A172 (cell line): ENCODE data around the gene PPP1R7. TPM values are rescaled to one million over a fixed set of nuclear protein-coding genes. Genes with fewer than 3 reads are reported as not detected.

ENCODE experiments used
- DNase-seq: peaks from one replicate; pipeline ENCODE4 v3.0.0-alpha.2; 2015; ENCODE audit warnings: low spot score
- total RNA-seq: library from RNA; depleted of rRNA; stranded (reverse); fragments of >200 nt; shearing (Covaris generic); gene quantifications from 2 replicates; pipeline ENCODE4 v1.2.3, GENCODE V29; 2014

PPP1R7 gene
- total RNA-seq, 1 experiment from 2014 or later: 125 TPM

DNA sequence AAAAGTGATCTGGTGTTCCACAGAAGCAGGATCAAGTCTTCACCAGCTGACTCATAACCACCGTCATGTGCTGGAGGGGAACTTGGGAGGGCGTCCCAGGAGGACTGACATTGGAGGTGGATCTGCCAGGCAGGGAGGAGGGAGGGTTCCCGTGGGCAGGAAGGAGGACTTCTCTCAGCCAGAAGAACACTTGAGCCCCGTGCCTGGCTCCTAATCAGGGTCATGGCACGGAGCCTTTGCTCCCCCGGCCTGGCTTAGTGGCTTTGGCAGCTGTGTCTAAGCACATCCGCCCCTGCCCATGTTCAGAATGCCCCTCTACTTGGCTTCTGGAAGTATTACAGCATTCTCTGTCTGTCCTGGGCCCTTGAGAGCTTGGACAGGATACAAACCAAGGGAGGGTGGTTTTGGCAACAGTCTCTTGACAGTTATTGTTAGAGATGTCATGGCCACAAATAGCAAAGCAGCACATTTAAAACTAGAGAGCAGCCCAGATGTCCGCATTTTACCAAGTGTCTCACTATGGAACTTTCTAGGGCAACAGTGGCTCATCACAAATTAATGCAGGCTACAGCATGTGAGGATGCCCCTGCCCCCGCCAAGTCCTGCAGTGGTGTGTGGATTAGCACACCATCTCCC, 11.5 kb downstream of the PPP1R7 start:
- peak; percentile 63 for DNase-seq

DNA sequence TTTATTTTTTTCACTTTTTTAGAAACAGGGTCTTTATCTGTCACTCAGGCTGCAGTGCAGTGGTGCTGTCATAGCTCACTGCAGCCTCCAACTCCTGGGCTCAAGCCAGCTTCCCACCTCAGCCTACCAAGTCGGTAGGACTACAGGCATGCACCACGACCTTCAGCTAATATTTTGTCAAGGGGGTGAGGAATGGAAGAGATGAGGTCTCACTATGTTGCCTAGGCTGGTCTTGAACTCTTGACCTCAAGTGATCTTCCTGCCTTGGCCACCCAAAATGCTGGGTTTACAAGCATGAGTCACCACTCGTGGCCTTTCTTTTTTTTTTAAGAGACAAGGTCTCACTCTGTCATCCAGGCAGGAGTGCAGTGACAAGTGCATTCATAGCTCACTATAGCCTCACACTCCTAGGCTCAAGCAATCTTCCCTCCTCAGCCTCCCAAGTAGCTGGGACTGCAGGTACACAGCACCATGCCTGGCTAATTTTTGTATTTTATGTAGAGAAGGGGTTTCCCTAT, 13.4 kb downstream of the PPP1R7 start:
- peak; percentile 29 for DNase-seq

DNA sequence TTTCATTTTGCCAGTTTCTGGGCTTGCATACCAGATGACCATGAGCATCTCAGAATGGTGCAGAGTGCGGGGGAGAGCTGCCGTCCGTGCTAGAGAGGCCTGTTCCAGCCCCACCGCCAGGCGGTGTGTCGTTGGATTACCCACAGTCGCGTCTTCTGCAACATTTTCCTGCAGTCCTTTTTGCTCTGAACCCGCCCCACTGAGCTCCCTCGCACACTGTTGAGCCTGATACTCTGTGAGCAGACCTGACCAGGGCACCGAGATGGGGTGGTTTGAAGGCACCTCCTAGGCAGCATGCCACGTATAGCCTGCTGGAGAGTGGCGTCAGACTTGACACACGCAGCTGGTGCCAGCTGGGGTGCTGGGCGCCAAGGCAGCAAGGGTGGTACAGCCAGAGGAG, 18.1 kb downstream of the PPP1R7 start:
- DNase-seq: no peak

GRCh38 chr2:241173557-241173956, 23.3 kb downstream of the PPP1R7 start:
- no peak for DNase-seq

DNA sequence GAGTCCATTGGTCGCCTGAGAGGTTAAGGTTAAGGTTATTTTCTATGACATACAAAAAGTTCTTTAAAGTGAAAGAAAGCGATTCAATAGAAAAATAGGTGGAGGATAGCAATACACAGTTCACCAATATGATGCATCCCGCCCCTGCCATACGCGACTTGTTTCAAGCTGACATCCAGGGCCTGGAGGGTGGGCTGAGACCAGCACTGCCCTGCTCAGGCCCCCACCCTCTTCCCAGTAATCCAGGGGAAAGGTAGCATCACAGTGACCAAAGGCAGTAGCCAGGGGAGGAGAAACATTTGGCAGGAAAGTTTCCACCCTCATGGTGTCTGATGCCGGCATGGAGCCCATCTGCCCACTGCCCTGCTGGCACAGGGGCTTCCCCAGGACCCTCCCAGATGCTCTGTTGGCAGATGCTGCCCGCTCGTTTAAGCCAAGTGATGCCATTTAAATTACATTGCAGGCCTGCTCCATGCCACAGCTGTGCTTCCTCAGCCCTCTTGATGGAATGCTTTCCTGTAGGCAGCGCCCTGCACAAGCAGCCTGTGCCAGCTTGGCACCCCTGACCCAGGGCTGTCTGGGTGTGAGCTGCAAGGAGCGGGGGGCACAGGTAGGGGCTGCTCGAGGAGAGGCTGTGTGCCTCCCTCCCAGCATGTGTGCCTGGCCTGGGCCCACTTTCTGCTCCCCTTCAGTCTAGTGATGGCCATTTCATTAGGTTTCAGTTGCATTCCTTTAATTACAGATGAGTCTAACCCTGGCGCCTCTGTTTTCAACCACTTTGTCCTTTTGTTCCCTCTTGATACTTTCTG, 27.5 kb downstream of the PPP1R7 start:
- DNase-seq: no peak

DNA sequence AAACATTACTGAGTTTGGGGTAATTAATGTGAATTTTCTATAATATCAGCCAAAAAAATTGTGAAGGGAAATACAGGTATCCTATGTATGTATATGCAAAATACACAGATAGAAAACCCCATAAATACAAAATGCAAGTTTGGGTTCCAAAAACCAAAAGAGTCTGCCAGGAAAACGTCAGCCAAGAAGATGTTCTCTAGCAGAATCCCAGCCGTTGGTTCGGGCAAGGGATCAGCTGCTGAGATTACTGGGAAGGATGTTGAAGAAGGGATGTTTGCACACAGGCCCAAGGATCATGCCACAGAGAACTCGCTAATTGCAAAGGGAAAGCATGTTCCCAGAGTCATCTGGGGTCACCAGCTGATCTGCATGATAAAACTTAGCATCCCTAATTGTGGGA, 28.7 kb downstream of the PPP1R7 start:
- DNase-seq: no peak

- DNase-seq: no peak
Observed at GRCh38 chr2:241179899-241180298, 29.6 kb downstream of the PPP1R7 start.

DNA sequence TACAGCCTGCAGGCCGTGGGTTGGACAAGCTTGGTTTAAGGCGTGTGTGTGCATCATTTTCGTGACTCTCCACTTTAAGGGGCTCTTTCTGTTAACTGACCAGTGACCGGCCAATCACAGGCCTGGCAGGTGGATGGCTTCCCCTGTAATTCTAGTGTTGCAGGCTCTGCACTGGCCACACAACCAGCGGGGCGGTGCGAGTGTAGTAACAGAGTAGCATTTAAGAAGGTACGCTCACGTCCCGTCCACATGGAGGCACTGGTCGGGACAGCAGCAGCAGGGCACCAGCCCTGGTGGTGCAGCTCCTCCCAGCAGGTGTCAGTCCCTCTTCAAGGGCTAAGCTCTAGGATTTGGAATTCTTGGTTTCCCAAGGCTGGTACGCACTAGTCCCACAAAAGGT, 30.2 kb downstream of the PPP1R7 start:
- DNase-seq: no peak

- no peak for DNase-seq
Observed at GRCh38 chr2:241182126-241182525, 31.9 kb downstream of the PPP1R7 start.

GRCh38 chr2:241182531-241183133, 32.4 kb downstream of the PPP1R7 start:
- DNase-seq: no peak

- DNase-seq: no peak
Observed at GRCh38 chr2:241183221-241183620, 33.0 kb downstream of the PPP1R7 start.

- no peak for DNase-seq
Observed at GRCh38 chr2:241184901-241185300, 34.6 kb downstream of the PPP1R7 start.

- DNase-seq: no peak
Observed at GRCh38 chr2:241185961-241186360, 35.7 kb downstream of the PPP1R7 start.

DNA sequence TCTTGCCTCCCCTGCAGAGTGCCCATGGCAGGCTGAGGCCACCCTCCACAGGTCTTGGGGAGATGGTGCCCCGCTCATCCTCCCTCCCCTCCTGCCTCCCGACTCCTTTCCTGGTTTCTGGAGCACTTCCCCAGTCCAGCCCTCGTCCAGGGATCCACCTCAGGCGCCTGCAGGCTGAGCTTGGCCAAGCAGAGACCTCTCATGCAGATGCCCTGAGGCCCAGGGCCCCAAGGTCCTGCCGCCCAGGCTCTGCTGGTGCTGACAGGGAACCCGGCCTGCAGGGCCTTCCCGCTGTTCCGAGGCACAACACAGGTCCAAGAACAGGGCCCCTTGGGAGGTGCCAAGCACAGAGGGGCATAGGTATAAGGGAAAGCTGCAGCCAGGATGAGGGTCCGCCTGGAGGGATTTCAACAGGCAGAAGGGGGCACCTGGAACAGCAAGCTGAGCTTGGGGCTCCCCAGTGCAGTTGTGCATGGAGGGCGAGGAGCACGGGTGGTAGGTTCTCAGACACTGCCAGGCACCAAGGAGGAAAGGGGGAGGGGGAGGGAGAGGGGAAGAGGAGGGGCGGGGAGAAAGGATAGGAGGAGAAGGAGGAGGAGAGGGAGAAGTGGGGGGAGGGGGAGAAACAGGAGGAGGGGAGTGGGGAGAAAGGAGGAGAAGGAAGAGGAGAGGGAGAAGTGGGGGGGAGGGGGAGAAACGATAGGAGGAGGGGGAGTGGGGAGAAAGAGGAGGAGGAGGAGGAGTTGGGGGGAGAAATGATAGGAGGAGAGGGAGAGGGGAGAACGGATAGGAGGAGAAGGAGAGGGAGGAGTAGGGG, 37.0 kb downstream of the PPP1R7 start:
- DNase-seq: no peak

GRCh38 chr2:241187918-241188234, 37.6 kb downstream of the PPP1R7 start:
- DNase-seq: no peak

DNA sequence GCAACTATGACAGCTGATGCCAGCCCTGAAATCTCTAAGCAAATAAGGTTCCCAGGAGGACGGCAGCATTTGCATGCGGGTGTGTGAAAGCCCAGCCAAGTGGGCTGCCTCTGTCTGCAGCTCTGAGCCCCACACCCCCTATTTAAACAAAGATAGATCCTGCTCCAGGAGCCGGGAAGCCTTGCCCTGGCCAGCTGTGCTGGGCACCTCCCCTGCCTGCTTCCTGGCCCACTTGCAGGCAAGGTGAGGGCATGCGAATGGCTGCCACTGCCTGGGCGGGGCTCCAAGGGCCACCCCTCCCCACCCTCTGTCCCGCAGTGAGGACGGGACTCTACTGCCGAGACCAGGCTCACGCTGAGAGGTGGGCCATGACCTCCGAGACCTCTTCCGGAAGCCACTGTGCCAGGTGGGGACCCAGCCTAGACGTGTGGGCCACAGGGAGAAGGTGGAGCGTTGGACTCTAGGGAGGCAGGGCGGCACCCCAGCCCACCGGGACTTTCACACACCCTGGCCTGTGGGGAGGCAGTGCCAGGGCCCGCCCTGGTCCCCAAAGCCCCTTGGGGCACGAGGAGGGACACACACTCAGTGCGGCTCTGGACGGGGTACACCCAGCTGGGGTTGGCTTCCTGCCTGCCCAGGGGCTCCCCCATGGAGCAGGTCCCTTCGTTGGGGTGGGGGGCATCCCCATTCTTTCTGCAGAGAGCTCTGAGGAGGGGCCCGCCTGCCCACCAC, 38.3 kb downstream of the PPP1R7 start, which contains the start of gene ANO7:
TSS of gene ANO7 (plus strand) at position 317 of the 732 bp plus-strand sequence. CDS start 1,387 bp downstream, outside the sequence.
- DNase-seq: no peak

DNA sequence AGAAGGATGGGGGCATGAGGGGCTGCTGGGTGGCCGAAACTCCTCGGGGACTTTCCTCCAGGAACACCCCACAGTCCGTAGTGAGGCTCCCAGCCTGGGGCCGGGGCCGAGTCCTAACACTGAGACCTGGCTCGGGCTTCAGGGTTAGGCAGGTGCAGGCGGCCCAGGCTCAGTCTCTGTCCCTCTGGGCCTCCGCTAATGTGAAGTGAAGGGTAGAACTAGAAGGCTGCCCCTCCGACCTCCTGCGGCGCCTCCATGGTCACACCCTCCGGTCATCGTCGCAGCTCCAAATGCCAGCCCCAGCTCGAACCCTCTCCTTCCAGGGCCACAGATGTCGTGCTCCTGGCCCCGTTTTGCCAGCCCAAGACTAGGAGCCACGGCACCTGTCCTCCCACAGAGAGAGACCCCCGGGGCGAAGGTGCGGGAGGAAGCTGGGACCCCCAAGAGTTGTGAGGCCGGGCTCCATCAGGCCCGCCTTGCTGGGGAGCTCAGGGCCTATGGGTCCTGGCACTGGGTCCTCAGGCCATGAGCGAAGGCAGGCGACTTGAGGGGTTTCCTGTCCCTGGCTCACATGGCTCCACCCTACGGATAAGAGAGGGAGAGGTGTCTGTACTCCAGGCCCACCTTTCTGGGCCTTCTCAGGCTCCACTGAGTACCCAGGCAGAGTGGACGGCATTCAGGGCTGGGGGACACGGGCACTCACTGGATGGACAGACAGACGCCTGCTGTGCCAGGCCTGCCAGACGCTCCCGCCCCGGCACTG, 39.0 kb downstream of the PPP1R7 start:
- DNase-seq: no peak

GRCh38 chr2:241189856-241190201, 39.6 kb downstream of the PPP1R7 start:
- no peak for DNase-seq

DNA sequence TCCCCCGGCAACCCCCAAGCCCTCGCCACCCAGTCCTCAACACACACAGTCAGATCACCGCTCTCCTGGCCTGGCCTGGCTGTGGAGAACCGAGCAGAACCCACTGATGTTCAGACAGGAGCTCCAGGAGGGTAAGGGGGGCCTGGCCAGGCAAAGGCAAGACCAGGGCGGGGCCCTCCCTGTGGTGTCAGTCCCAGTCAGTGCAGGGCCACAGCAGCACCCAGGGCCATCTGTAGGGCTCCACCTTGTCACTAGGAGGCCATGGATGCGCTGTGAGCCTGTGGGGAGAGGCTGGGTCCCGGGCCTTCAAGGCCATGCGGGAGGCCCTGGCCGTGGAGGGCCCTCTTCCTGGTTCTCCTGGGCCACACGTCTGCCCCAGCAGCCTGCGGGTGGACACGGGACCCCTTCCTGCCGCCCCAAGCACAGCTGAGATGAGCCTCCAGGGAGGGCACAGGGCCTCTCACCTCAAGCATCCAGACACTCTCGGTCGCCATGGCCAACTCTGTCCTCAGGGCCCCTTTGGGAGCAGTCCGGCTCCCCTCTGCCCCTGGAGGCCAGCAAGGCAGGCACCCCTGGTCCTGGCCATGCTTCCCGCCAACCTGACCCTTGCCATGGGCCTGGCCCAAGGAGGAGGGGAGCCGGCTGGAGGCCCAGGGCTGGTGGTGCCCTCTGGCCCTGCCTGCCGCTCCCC, 40.2 kb downstream of the PPP1R7 start:
- DNase-seq: no peak

DNA sequence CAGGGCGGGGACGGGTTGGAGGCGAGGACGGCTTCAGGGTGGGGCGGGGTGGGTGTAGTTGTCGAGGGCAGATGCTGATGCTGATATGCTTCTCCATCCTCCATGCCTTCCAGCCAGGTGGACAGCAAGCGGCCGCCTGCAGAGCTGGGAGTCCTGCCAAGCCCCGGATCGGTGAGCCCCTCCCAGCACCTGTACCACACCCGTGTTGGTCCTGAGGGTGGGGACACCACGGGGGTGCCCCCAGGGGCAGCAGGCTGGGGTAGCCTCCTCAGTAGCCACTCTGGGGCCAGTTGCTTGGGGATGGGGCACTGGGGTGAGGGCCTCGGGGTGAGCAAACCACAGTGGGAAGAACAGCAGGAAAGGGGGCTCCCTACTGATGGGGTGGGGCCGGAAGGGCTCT, 40.8 kb downstream of the PPP1R7 start:
- DNase-seq: no peak
